Esophagus mucosa (tissue), 1 donor: ENCODE data around the gene SEPHS2. TPM values are rescaled to one million over a fixed set of nuclear protein-coding genes. Genes with fewer than 3 reads are reported as not detected.
A peak's percentile ranks its signal among the peaks of the same experiment; 100 is the strongest.
"Not testable (repeated sequence)": the region's sequence is repeated elsewhere in the genome, so short reads cannot be mapped to it uniquely, and the experiment has no call there.

Experiments used
- ATAC-seq: fragments of 200-7000 bp; cut with Tn5 transposase; one replicate; pipeline ENCODE4 v1.9.1; 2020
- total RNA-seq: library from RNA; stranded (reverse); gene quantifications from one replicate; pipeline ENCODE4 v1.2.4, GENCODE V29; 2023
- donor health status: DM: yes; HTN: yes; CAD: no.

Gene SEPHS2
- total RNA-seq, 1 donor from 2014 or later, result 21.6 TPM

- ATAC-seq, result no peak
Measured at GRCh38 chr16:30397776-30398660, 47.7 kb downstream of the SEPHS2 start.

GRCh38 chr16:30397056-30397455 is 48.6 kb downstream of the SEPHS2 start:
- ATAC-seq, result no peak

GRCh38 chr16:30396627-30397026 is 49.0 kb downstream of the SEPHS2 start:
- ATAC-seq, result not testable (repeated sequence)

GRCh38 chr16:30395992-30396585 is 49.6 kb downstream of the SEPHS2 start:
- no peak for ATAC-seq

- ATAC-seq, result peak; percentile 79
Measured at GRCh38 chr16:30395155-30395991, 50.3 kb downstream of the SEPHS2 start, which contains the start of gene ZNF48. Gene ZNF48 (plus strand): TSS chr16:30395420. CDS start chr16:30395795, 375 bp downstream.

GRCh38 chr16:30394592-30395154 is 51.0 kb downstream of the SEPHS2 start:
- peak; percentile 7 for ATAC-seq

Other genes starting within 250 kb of the SEPHS2 start
- gene SULT1A3, start 246.6 kb downstream of the SEPHS2 start, total RNA-seq, result 7.1 TPM
- 11.2 TPM for gene NPIPB13, start 197.4 kb downstream of the SEPHS2 start, total RNA-seq
- 44.3 TPM for gene CD2BP2, start 90.6 kb downstream of the SEPHS2 start, total RNA-seq
- 25.3 TPM for gene TBC1D10B, start 75.4 kb downstream of the SEPHS2 start, total RNA-seq
- gene MYL11, start 71.1 kb downstream of the SEPHS2 start, total RNA-seq, result 2.2 TPM
- gene SEPTIN1, start 63.3 kb downstream of the SEPHS2 start, total RNA-seq, result 2.4 TPM
- 2.6 TPM for gene ZNF48, start 50.5 kb downstream of the SEPHS2 start, total RNA-seq
- gene ZNF771, start 38.3 kb downstream of the SEPHS2 start, total RNA-seq, result 3.2 TPM
- 49.0 TPM for gene DCTPP1, start 15.8 kb downstream of the SEPHS2 start, total RNA-seq
- gene ITGAL, start 26.9 kb upstream of the SEPHS2 start, total RNA-seq, result 2.0 TPM
- 11.7 TPM for gene ZNF768, start 80.7 kb upstream of the SEPHS2 start, total RNA-seq
- 4.7 TPM for gene ZNF747, start 89.0 kb upstream of the SEPHS2 start, total RNA-seq
- 3.0 TPM for gene ZNF764, start 112.5 kb upstream of the SEPHS2 start, total RNA-seq
- gene ZNF688, start 125.8 kb upstream of the SEPHS2 start, total RNA-seq, result 9.7 TPM
- 8.4 TPM for gene ZNF785, start 139.8 kb upstream of the SEPHS2 start, total RNA-seq
- gene ZNF689, start 164.5 kb upstream of the SEPHS2 start, total RNA-seq, result 2.8 TPM
- 27.0 TPM for gene PRR14, start 205.1 kb upstream of the SEPHS2 start, total RNA-seq
- gene FBRS, start 212.6 kb upstream of the SEPHS2 start, total RNA-seq, result 42.4 TPM